Upper lobe of left lung (tissue), 6 donors: Measurements from ENCODE around the gene COL6A2. TPM values are rescaled to one million over a fixed set of nuclear protein-coding genes. Genes with fewer than 3 reads are reported as not detected.
A peak's percentile ranks its signal among the peaks of the same experiment; 100 is the strongest.

ENCODE experiments used
- ATAC-seq, 2 donors: fragments of 200-7000 bp; cut with Tn5 transposase; one replicate each; pipeline ENCODE4 v1.9.1; 2022; ENCODE audit warnings: mild to moderate bottlenecking in 2 of 2, moderate library complexity in 2 of 2; ENCODE audit not compliant: low FRiP score in 2 of 2
- DNase-seq, 2 donors: peaks; one replicate each; pipeline ENCODE4 v3.0.0-alpha.2; 2019 to 2020
- H3K27ac ChIP-seq, 4 donors: fragments of 200-600 bp; sonication (generic); one replicate each; pipeline ENCODE4 v1.5.1; 2016 to 2019
- H3K27me3 ChIP-seq, 4 donors: fragments of 200-600 bp; sonication (generic); one replicate each; pipeline ENCODE4 v1.5.1; 2017 to 2019
- H3K36me3 ChIP-seq, 4 donors: fragments of 200-600 bp; sonication (generic); one replicate each; pipeline ENCODE4 v1.5.1; 2016 to 2019
- H3K4me1 ChIP-seq, 4 donors: fragments of 200-600 bp; sonication (generic); one replicate each; pipeline ENCODE4 v1.5.1; 2018 to 2019
- H3K4me3 ChIP-seq, 4 donors: fragments of 200-600 bp; sonication (generic); one replicate each; pipeline ENCODE4 v1.5.1; 2017 to 2019; ENCODE audit warnings: mild to moderate bottlenecking in 2 of 4, moderate library complexity in 1 of 4
- H3K9me3 ChIP-seq, 4 donors: fragments of 200-600 bp; sonication (generic); one replicate each; pipeline ENCODE4 v1.5.1; 2018 to 2019
- EP300 ChIP-seq, 4 donors: sonication (generic); formaldehyde crosslinking; IDR thresholded peaks; one replicate each; pipeline ENCODE4 v1.5.1; 2017; ENCODE audit warnings: antibody characterized with exemption in 4 of 4, control low read depth in 2 of 4
- POLR2A ChIP-seq, 4 donors: fragments of 450-650 bp; IDR thresholded peaks; one replicate each; pipeline ENCODE4 v1.5.1; 2016 to 2017; ENCODE audit warnings: antibody characterized with exemption in 4 of 4, mild to moderate bottlenecking in 2 of 4
- POLR2AphosphoS5 ChIP-seq, 2 donors: sonication (generic); formaldehyde crosslinking; IDR thresholded peaks; one replicate each; pipeline ENCODE4 v1.5.1; 2017; ENCODE audit warnings: antibody characterized with exemption in 2 of 2
- WGBS, 2 donors: methylation state at CpG; one replicate each; pipeline ENCODE4 v1.1.5; 2017 to 2018; 5-methylcytosine and 5-hydroxymethylcytosine counted together
- total RNA-seq, 6 donors: library from RNA; depleted of rRNA in 4 of 6; stranded (reverse); fragments of >200 nt in 4 of 6; gene quantifications; one replicate each; pipeline versions ENCODE4 v1.1.0 to v1.2.1, GENCODE V29; 2016 to 2021
- TF ChIP-seq, protein P1 (sequence below), 6 experiments: fragments of 450-650 bp in 4 of 6; fragments of 200-600 bp in 2 of 6; sonication (generic) in 2 of 6; IDR thresholded peaks; one replicate each; pipeline ENCODE4 v1.5.1; 2016 to 2019; ENCODE audit warnings: antibody characterized with exemption in 6 of 6
- donor health status: DM: no; HTN: no; CAD: no; lungs with moderate emphysema.
- donor health status: DM: no; HTN: yes; CAD: no; lungs with severe emphysema.

Gene COL6A2
- total RNA-seq, 6 donors from 2014 or later, result 105 to 522 (median 304) TPM

DNA sequence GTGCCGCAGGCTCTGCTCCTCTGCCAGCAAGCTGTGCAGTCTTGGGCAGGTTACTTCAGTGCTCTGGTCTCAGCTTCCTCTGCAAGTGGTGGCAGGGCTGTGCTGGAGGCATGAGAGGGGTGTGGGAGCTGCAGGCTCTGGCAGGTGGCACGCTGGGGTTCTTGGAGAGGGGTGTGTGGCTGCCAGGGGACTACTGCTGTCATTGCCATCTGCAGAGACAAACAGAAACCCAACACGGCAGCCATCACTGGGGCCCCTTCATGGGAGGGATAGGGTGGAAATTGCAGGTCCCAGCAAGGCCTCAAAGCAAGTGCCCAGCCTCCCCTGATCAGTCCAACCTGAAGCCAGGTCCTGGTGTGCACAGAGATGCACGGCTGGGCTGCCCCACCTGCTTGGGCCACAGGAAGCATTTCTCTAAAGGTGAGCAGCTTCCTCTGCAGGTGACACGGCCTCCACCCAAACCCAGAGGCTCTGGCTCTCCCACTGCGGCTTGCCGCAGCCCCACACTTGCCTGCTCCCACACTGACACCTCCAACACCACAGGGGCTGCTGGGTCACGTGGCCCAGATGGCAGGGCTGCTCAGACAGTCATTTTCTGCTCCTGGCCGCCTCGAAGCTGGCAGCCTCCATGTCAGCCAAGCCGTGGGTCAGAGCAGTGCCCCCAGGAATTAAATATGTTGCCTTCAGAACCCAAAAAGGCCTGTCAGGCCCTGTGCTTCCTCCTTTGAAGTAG, 4.1 kb upstream of the COL6A2 start:
- Histone ChIP-seq H3K4me3 (no peak overlapping the region), H3K36me3 (no peaks in the 10 kb centered on the region), H3K27me3 (peaks cover 0 to 16% (median 10%) of the 10 kb centered on the region in 4 donors), H3K27ac (peak overlapping the region in 1 of 4 donors; percentile 54), H3K9me3 (peaks cover 0 to 1% (median 0%) of the 10 kb centered on the region in 4 donors), H3K4me1 (peaks cover 4 to 18% (median 14%) of the 10 kb centered on the region in 4 donors)
- no peak for TF ChIP-seq EP300 (IDR thresholded peaks at IDR 0.05)
- TF ChIP-seq, protein P1, sequence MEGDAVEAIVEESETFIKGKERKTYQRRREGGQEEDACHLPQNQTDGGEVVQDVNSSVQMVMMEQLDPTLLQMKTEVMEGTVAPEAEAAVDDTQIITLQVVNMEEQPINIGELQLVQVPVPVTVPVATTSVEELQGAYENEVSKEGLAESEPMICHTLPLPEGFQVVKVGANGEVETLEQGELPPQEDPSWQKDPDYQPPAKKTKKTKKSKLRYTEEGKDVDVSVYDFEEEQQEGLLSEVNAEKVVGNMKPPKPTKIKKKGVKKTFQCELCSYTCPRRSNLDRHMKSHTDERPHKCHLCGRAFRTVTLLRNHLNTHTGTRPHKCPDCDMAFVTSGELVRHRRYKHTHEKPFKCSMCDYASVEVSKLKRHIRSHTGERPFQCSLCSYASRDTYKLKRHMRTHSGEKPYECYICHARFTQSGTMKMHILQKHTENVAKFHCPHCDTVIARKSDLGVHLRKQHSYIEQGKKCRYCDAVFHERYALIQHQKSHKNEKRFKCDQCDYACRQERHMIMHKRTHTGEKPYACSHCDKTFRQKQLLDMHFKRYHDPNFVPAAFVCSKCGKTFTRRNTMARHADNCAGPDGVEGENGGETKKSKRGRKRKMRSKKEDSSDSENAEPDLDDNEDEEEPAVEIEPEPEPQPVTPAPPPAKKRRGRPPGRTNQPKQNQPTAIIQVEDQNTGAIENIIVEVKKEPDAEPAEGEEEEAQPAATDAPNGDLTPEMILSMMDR (IDR thresholded peaks at IDR 0.05), result no peak
- no peak for TF ChIP-seq POLR2A (IDR thresholded peaks at IDR 0.05)
- no peak for TF ChIP-seq POLR2AphosphoS5 (IDR thresholded peaks at IDR 0.05)
- 82 to 84% methylated on average over 7 to 11 of the region's 11 CpGs for WGBS, 2 donors
- ATAC-seq (no peak), DNase-seq (peak; percentile 20 to 64)

- Histone ChIP-seq H3K36me3 (no peaks in the 10 kb centered on the region), H3K4me3 (no peak overlapping the region), H3K27me3 (peaks cover 0 to 16% (median 11%) of the 10 kb centered on the region in 4 donors), H3K27ac (no peak overlapping the region), H3K4me1 (peaks cover 4 to 20% (median 15%) of the 10 kb centered on the region in 4 donors), H3K9me3 (no peaks in the 10 kb centered on the region)
- TF ChIP-seq POLR2A (IDR thresholded peaks at IDR 0.05), result no peak
- TF ChIP-seq, protein P1 (IDR thresholded peaks at IDR 0.05), result no peak
- TF ChIP-seq POLR2AphosphoS5 (IDR thresholded peaks at IDR 0.05), result no peak
- no peak for TF ChIP-seq EP300 (IDR thresholded peaks at IDR 0.05)
- DNase-seq (peak in 1 of 2 donors; percentile 8), ATAC-seq (no peak)
- WGBS, 2 donors, result 81 to 82% methylated on average over 14 of the region's 14 CpGs
Observed at GRCh38 chr21:46094401-46095082, 3.4 kb upstream of the COL6A2 start.

GRCh38 chr21:46095083-46095719, 2.7 kb upstream of the COL6A2 start:
- ATAC-seq (no peak), DNase-seq (no peak)
- Histone ChIP-seq H3K27ac (no peak overlapping the region), H3K4me3 (no peak overlapping the region), H3K27me3 (peaks cover 0 to 16% (median 11%) of the 10 kb centered on the region in 4 donors), H3K9me3 (no peaks in the 10 kb centered on the region), H3K4me1 (peaks cover 4 to 20% (median 15%) of the 10 kb centered on the region in 4 donors), H3K36me3 (no peaks in the 10 kb centered on the region)
- TF ChIP-seq POLR2A (IDR thresholded peaks at IDR 0.05) (no peak), POLR2AphosphoS5 (IDR thresholded peaks at IDR 0.05) (no peak), EP300 (IDR thresholded peaks at IDR 0.05) (no peak)
- TF ChIP-seq, protein P1 (IDR thresholded peaks at IDR 0.05), result no peak
- WGBS, 2 donors, result 78 to 82% methylated on average over 16 of the region's 16 CpGs

DNA sequence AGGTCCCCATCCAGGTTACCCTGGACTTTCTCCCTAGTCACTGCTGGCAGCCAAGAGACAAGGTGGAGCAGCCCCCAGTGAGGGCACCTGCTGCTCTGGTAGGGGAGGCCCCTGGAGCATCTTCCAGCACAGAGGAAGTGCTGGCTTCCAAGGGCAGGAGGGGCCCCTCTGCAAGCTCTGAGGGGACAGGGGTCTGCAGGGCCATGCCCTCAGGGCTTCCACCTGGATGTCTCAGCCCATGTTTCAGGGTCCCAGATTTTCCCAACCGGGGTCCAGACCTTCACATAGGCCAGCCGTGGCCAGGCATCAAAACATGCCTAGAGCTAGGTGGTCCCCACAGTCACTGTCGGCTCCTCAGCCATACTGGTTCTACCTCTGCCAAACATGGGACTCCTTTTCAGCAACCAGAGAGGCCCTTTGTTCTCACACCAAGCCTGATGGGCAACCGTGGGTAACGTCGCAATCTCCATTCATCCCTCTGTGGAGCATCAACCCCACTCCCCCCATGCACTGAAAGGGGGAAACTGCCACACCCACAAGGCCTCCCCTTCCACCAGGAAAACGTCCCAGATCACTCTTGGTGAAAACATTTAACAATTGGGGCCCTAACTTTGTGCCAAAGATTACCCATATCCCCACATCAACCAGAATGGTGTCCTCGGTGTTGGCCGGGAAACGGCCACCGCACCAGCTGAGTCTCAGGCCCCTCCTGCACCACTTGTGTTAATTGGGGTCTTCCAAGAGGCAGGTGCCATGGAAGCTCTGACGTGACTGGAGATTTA, 1.9 kb upstream of the COL6A2 start:
- no peak for TF ChIP-seq POLR2AphosphoS5 (IDR thresholded peaks at IDR 0.05)
- TF ChIP-seq EP300 (IDR thresholded peaks at IDR 0.05), result no peak
- TF ChIP-seq POLR2A (IDR thresholded peaks at IDR 0.05), result no peak
- Histone ChIP-seq H3K9me3 (no peaks in the 10 kb centered on the region), H3K4me3 (no peak overlapping the region), H3K36me3 (no peaks in the 10 kb centered on the region), H3K27me3 (peaks cover 0 to 16% (median 11%) of the 10 kb centered on the region in 4 donors), H3K4me1 (peaks cover 4 to 20% (median 15%) of the 10 kb centered on the region in 4 donors), H3K27ac (no peak overlapping the region)
- DNase-seq (peak in 1 of 2 donors; percentile 13), ATAC-seq (no peak)
- WGBS, 2 donors, result 90 to 95% methylated on average over 11 to 12 of the region's 12 CpGs
